A673 (cell line): ENCODE results near the gene TRAF3IP3.

Source experiments
- CTCF ChIP-seq: fragments of 300-800, 200-600 bp; sonication (generic); conservative IDR thresholded peaks from 2 replicates; pipeline ENCODE4 v1.5.1; 2017; ENCODE audit warnings: low read depth, mild to moderate bottlenecking, antibody characterized with exemption, low read length, moderate library complexity, mixed read lengths
- EZH2 ChIP-seq: fragments of 200-600 bp; sonication (generic); IDR thresholded peaks from 2 replicates; pipeline ENCODE4 v1.6.1; 2017; ENCODE audit warnings: borderline replicate concordance, low read depth, mild to moderate bottlenecking, mixed read lengths, antibody characterized with exemption, low read length; ENCODE audit not compliant: poor library complexity, severe bottlenecking

GRCh38 chr1:209732725-209733124 lies 23.1 kb upstream of the TRAF3IP3 start:
- no peak for TF ChIP-seq EZH2
- no peak for TF ChIP-seq CTCF
